GM08714 (cell line): ENCODE data around the gene IGLL1.
"Not testable (repeated sequence)": the region's sequence is repeated elsewhere in the genome, so short reads cannot be mapped to it uniquely, and the experiment has no call there.

Source experiments
- H3K4me3 ChIP-seq: fragments of 200-500 bp; sonication (Bioruptor generic); 2 replicates; pipeline ENCODE4 v1.5.1; 2014; ENCODE audit warnings: mild to moderate bottlenecking, low read length, inconsistent platforms
- ZNF274 ChIP-seq: IDR thresholded peaks from 2 replicates; pipeline ENCODE4 v1.6.1; 2012; ENCODE audit warnings: mild to moderate bottlenecking, low read depth, low read length

IGLL1 gene

GRCh38 chr22:23557467-23557866 lies 22.6 kb downstream of the IGLL1 start:
- TF ChIP-seq ZNF274, result no peak
- no peak overlapping the region for H3K4me3 ChIP-seq

- H3K4me3 ChIP-seq, result no peak overlapping the region
- no peak for TF ChIP-seq ZNF274
Measured at GRCh38 chr22:23557036-23557435, 23.1 kb downstream of the IGLL1 start.

DNA sequence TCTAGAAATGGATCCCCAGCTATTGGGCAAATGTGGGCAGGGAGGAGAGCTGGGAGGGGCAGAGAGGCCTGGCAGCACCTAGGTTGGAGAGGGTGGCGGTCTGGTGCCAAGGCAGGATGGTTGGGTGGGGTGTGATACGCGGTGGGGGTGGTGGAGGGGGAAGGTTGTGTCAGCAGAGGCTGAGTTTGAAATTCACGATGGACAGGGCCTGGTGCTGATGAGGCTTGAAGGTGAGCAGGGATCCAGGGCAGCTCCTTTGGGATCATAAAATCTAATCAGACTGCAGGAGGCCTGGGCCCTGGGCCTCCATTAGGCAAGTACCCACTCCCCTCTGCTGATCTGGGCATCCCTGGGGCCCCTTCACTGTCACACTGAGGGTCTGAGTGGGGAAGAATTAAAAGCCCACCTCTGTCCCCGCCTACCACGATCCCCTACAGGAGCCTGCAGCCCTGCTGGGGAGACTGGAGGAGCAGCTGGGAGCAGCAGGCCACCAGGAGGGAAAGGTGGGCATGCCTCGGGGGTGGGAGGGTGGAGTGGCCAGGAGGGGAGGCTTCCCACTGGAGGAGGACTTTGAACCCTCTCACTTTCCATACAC lies 24.0 kb downstream of the IGLL1 start:
- no peak overlapping the region for H3K4me3 ChIP-seq
- no peak for TF ChIP-seq ZNF274

DNA sequence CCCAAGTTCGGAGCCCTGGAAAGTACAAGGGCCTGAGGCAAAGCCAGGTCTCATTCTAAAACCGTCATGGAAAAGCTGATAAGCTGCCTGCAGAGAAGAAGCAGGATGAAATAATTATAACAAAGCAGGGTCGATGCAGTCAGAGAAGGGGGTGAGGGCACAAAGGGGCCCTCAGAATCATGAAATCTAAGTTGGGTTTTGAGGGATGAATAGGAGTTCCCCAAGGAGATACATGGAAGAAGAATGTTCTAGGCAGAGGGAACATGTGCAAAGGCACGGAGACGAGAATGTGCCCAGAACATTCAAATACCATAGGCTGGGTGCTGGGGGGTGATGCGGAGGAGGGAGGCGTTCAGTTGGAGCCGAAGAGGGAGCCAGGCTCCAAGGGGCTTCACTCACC lies 25.0 kb downstream of the IGLL1 start:
- no peak for TF ChIP-seq ZNF274
- no peak overlapping the region for H3K4me3 ChIP-seq

DNA sequence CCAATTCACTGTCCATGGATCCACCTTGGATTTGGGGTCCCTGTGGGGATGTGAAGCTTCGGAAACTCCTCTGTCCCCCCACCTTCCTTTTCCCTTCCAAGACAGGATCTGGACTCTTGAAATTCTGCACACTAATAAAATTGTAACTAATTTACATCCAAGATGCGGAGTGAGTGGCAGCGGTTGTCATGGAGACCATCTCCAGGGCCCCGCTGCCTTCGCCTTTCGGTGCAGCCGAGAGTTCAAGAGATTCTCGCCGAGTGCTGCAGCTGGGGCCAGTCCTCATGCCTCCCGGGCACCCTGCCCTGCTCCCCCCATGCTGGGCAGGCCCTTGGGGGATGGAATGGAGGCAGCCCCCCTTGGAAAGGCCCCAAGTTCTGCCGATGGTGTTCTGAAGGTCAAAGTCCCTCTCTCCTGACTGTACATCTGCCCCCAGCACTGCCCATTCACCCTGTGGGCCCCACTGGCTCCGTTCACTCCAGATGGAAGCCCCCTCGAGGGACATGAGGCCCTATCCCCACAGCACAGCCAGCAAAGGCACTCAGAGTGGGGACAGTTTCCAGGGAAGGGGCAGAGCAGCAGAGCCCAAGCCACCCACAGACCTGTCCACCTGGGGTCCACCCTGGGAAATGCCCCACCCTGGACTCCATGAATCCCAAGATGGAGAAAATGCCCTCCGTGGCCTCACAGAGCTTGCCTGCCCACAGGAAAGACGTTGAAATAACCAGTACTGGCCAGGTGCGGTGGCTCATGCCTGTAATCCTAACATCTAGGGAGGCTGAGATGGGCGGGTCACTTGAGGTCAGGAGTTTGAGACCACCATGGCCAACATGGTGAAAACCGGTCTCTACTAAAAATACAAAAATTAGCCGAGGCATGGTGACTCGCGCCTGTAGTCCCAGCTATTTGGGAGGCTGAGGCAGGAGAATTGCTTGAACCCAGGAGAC lies 25.9 kb downstream of the IGLL1 start:
- no peak for TF ChIP-seq ZNF274
- no peak overlapping the region for H3K4me3 ChIP-seq

DNA sequence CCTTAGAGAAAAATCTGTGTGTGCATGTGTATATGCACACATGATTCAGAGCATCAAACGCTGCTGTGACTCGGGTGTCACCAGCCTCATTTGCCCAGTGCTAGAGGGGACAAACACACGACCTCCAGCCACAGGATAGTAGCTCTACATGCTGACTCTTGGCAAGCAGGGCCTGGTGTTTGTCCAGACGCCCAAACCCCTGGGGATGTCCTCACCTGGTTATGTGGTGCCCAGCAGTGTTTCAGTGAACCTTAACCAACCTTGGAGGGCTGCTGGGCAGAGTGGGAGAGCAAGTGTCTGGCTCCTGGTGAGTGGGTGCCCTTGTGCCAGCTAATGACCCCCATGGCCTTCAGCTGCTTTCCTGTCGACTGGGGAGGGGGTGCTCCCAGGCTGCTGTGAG lies 26.7 kb downstream of the IGLL1 start:
- no peak for TF ChIP-seq ZNF274
- H3K4me3 ChIP-seq, result no peak overlapping the region

DNA sequence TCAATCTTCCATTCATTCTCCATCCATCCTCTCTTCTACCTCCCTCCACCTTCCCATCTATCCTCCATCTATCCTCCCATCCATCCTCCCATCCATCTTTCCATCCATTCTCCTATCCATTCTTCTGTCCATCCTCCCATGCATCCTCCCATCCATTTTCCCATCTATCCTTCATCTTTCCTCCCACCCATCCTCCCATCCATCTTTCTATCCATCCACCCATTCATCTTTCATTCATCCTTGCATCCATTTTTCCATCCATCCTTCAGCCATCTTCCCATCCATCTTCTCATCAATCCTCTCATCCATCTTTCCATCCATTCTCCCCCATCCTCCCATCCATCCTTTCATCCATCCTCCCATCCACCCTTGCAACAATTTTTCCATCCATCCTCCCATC lies 27.5 kb downstream of the IGLL1 start:
- TF ChIP-seq ZNF274, result no peak

GRCh38 chr22:23551385-23551784 lies 28.7 kb downstream of the IGLL1 start:
- no peak overlapping the region for H3K4me3 ChIP-seq
- no peak for TF ChIP-seq ZNF274

More for the DNA sequence above, 27.5 kb downstream of the IGLL1 start:
- H3K4me3 ChIP-seq, result no peak overlapping the region

- no peak overlapping the region for H3K4me3 ChIP-seq
- TF ChIP-seq ZNF274, result no peak
Measured at GRCh38 chr22:23550049-23550650, 29.9 kb downstream of the IGLL1 start.

DNA sequence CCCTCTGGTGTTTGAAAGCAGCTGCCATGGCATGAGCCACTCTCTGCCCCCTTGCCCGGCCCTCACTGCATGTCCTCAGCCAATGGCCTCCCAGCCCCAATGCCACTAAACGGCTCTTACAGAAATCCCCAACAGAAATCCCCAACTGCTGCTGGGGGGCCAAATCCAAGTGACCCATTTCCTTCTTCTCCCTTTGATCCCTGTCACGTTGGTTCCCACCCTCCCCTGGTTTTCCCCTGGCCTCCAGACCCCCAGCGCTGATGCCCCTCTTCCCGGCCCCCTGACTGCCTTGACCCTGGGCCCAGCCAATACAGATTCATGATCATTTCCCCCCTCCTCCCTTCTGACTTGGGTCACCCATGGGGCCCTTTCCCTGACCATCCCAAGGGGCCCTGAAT lies 30.9 kb downstream of the IGLL1 start:
- no peak overlapping the region for H3K4me3 ChIP-seq
- no peak for TF ChIP-seq ZNF274

- TF ChIP-seq ZNF274, result no peak
Measured at GRCh38 chr22:23548501-23549197, 31.4 kb downstream of the IGLL1 start.

DNA sequence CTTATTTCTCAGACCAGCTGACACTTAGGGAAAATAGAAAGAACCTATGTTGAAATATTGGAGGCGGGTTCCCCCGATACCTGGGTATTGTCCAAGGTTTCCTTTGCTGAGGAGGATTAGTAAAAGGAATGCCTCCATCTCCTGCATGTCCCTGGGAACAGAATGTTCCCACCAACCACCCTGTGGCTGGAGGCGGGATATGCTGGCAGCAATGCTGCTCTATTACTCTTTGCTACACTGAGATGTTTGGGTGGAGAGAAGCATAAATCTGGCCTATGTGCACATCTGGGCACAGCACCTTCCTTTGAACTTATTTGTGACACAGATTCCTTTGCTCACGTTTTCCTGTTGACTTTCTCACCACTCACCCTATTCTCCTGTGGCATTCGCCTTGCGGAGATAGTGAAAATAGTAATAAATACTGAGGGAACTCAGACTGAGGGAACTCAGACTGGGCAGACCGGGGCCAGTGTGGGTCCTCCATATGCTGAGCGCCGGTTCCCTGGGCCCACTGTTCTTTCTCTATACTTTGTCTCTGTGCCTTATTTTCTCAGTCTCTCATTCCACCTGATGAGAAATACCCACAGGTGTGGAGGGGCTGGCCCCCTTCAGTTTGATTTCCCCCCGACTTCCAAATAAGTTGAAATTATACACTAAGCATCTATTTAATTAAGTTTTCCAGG lies 32.1 kb downstream of the IGLL1 start:
- no peak overlapping the region for H3K4me3 ChIP-seq
- TF ChIP-seq ZNF274, result no peak

More at GRCh38 chr22:23548501-23549197, 31.4 kb downstream of the IGLL1 start:
- no peak overlapping the region for H3K4me3 ChIP-seq

GRCh38 chr22:23547382-23547781 lies 32.7 kb downstream of the IGLL1 start:
- H3K4me3 ChIP-seq, result not testable (repeated sequence)

GRCh38 chr22:23544852-23545251 lies 35.2 kb downstream of the IGLL1 start:
- H3K4me3 ChIP-seq, result no peak overlapping the region
- no peak for TF ChIP-seq ZNF274

DNA sequence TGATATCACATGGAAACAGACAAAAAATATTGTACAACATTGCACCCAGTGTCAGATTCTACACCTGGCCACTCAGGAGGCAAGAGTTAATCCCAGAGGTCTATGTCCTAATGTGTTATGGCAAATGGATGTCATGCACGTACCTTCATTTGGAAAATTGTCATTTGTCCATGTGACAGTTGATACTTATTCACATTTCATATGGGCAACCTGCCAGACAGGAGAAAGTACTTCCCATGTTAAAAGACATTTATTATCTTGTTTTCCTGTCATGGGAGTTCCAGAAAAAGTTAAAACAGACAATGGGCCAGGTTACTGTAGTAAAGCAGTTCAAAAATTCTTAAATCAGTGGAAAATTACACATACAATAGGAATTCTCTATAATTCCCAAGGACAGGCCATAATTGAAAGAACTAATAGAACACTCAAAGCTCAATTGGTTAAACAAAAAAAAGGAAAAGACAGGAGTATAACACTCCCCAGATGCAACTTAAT lies 36.5 kb downstream of the IGLL1 start:
- H3K4me3 ChIP-seq, result not testable (repeated sequence)
